GM19035 (cell line): Measurements from ENCODE around the gene NEURL4.

ENCODE experiments used
- ATAC-seq: cut with Tn5 transposase; IDR thresholded peaks from one replicate; pipeline ENCODE4 v1.9.1; 2021; ENCODE audit not compliant: unreplicated experiment

The NEURL4 gene

GRCh38 chr17:7324438-7324779 is 4.7 kb downstream of the NEURL4 start:
- no peak for ATAC-seq

GRCh38 chr17:7323731-7324437 is 5.3 kb downstream of the NEURL4 start:
- no peak for ATAC-seq

DNA sequence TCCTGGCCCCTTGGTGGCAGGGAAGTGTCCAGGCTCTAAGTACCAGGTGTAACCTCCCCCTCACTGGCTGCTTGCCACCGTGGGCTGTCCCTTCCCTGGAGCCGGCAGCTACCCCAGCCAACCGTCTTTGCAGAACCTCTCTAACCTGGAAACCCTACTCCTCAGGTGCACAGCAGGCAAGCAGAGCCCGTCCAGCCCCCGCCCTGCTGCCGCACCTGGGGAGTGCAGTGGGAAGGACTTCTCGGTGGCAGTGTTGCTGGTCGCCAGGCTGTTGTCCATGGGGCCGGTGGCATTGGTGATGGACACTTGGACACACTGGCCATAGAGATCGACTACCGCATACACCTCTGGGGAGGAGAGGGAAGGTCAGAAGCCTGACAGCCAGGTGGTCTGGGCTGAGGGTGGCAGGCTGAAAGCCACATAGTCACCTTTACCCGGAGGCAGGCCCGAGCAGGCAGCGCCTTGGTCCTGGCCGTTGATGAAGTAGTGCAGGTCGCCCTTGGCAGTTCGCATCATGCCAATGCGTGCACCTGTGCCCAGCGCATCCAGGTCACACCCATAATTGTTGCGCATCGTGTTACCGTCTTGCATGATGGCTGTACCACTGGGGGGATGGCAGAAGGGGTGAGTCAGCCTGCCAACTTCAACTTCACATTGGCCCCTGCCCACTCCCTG is 6.5 kb downstream of the NEURL4 start:
- ATAC-seq = no peak

- no peak for ATAC-seq
These were observed 7.7 kb downstream of the NEURL4 start for GRCh38 chr17:7321466-7321865.

- no peak for ATAC-seq
These were observed 10.8 kb downstream of the NEURL4 start for GRCh38 chr17:7318121-7318860.

DNA sequence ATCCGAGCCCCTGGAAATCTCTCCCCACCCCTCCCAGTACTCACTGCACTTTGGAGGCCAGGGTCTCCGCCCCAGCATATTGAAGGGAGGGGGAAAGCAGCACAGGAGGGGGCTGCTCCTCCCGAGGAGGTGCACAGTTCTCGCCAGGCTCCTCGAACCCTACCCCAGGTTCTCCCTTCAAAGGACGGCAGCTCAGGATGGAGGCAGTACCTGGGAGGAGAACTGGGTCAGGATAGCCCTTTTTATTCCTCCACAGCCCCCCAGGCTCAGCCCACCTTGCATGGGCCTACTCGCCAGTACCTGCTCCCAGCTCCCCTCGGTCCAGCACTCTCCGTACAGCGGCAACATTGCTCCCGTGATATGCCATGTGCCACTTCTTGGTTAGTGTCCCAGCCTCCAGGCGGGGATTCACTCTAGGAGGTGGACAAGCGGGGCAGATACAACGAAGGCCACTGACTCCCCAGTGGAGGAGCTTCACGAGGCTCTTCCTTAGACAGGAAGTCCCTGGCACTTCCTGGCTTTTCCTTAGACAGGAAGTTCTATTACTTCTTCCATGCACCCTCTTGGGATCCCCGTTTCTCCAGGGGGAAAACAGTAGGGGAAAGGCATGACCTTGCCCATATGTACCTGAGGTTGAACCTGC is 11.9 kb downstream of the NEURL4 start:
- ATAC-seq = no peak

- no peak for ATAC-seq
These were observed 13.4 kb downstream of the NEURL4 start for GRCh38 chr17:7315570-7316235.

DNA sequence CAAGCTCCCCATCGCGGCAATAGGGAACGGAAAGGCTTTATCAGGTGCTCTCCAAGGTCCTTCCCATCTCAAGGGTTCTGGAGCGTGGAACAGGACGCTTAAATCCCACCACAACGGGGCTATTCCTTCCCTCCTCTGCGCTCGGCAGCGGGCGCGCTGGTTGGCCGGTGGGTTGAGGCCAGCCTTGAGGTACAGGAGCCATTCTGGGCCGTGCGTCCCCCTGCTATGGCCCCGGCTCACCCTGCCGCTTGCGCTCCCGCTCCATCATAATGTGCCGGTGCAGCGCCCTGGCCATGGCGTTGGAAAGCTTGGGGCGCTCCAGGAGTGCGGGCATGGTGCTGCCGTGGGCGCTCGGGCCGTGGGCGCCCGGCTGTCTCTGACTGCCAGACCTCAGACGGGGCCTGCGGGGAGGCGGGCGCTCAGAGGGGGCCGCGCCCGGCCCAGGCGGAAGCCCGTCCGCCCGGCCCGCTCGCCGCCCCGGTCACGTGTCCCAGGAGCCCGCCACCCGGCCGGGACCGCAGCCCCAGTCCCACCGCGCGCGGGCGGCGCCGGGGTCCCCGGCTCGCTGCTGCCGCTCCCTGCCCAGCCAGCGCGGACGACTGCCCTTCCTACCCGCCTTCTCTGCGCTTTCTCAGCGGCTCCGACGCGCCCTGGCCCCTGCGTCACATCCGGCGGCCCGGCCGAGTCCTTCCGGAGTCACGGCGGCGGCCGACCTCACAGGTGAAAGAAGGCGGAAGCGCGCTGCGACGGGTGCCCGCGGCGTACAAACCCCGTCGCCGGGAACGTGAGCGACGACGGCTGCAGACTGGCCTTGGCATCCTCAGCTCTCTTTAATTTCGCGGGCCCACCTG is 14.2 kb downstream of the NEURL4 start, which contains the start of gene GPS2:
Gene GPS2 (minus strand): TSS at position 642 of the 851 bp plus-strand sequence. CDS start 308 bp downstream, at position 334.
- peak; percentile 74 for ATAC-seq

DNA sequence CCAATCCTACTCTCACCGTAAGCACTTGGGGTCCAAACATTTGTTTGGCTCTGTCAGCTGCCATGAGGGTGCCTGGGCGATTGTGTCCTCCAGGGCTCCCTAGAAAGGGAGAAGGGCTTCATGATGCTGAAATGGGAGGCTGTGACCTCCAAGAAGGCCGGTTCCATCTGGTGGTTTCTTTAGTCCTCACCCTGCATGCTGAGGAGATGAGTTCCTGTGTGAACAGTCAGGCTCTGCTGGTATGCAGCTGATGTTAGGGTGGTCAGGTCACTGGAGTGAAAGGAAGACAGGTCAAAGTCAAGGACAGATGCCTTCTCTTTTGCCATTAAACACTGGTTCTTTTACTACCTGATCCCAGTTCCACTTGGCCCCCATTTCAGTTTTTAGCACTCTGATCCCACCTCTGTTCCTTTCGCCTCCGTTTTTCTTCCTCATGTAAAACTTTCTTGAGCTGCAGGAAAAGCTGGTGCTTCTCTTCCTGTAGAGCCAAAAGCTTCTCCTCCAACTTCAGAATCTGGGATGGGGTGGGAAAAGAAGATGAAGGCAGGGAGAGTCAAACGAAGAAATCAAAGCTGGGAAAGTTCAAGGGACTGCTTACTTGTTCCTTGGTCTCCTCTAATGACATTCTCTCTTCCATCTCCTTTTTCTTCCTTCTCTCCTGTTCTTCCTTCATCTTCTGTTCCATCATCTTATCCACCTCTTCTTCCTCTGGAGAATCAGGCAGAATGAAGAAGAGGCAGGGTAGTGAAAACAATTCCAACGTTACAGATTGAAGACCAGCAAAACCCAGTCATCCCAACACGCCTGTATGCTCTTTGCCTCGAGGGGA is 15.0 kb downstream of the NEURL4 start:
- ATAC-seq = no peak

- no peak for ATAC-seq
These were observed 15.8 kb downstream of the NEURL4 start for GRCh38 chr17:7313088-7313889.

GRCh38 chr17:7312432-7313087 is 16.6 kb downstream of the NEURL4 start:
- ATAC-seq = no peak

DNA sequence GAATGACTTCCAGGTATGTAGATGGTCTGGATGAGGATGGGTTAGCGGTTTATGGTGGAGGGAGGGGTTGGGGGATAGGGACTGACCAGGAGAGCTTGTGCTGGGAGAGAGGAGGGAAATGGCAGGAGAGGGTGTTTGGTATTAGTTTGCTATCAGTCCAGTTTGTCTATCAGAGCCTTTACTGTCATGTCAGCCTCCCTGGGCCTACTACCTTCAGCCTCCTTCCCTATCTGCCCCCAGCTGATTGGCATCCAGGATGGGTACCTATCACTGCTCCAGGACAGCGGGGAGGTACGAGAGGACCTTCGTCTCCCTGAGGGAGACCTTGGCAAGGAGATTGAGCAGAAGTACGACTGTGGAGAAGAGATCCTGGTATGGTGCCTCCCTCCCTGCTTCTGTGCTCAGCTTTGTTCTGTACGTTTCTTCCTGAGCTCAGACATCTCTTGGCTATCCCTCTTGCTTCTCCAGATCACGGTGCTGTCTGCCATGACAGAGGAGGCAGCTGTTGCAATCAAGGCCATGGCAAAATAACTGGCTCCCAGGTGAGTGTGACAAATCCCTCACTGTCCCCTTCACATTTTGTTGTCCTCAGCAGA is 17.9 kb downstream of the NEURL4 start:
- no peak for ATAC-seq

- no peak for ATAC-seq
These were observed 19.5 kb downstream of the NEURL4 start for GRCh38 chr17:7309628-7310027.

GRCh38 chr17:7308625-7309433 is 20.3 kb downstream of the NEURL4 start:
- ATAC-seq = no peak

DNA sequence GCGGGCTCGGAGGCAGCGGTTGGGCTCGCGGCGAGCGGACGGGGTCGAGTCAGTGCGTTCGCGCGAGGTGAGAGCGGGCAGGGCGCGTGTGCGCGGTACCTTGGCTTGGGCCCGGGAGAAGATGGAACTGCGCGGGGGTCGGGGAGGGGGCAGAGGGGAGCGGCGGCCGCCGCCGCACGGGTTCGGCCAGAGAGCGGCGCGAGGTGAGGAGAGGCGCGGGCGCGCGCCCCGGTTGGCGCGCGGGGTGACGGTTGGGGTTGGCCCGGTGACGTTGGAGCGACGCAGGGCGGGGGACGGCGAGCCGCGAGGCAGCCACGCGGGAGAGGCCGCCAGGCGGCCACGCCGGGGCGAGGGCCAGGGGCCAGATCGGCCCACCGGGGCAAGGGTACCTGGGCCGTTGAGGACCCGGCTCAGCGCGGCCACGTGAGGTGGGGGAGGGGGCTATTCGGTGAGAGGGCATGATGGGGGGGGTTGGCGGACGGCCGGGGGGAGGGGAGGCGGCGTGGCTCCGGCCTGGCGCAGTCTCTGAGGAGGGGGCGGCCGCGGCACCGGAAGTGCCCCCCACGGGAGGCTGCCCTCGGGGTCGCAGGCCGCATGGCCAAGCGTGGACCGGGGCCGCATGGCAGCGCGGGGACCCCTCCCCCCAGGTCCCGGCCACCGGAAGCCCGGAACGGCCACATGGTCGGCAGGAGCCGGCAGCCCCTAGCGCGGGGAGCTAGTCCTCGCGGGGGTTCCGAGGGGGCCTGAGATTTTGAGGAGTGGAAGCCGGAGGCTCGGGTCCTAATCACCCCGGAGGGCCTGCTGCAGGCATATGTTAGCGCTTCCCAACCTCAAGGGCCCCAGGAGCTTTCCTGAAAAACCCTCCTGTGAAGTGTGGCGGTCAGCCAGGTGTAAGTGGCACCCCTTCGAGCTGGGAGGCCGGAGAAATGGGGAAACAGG is 21.2 kb downstream of the NEURL4 start:
- ATAC-seq = no peak
